K562 (cell line): Measurements from ENCODE around the gene SNX9.

ENCODE experiments used
- CEBPB ChIP-seq: fragments of 450-650 bp; IDR thresholded peaks from 2 replicates; pipeline ENCODE4 v1.6.1; 2016; ENCODE audit warnings: missing genetic modification characterization, missing compliant biosample characterization
- TBP ChIP-seq: optimal IDR thresholded peaks from 2 replicates; pipeline ENCODE3; 2011; ENCODE audit warnings: low read depth, low read length, improper control_type of control experiment
- ZNF274 ChIP-seq: IDR thresholded peaks from 2 replicates; pipeline ENCODE4 v1.6.1; 2011; ENCODE audit warnings: low read depth, mild to moderate bottlenecking, low read length, moderate library complexity, borderline replicate concordance
- TF ChIP-seq, protein P1 (sequence below): fragments of 250-450 bp; sonication (Bioruptor Pico); IDR thresholded peaks from 2 replicates; pipeline ENCODE4 v1.5.0; 2020; ENCODE audit warnings: mild to moderate bottlenecking, borderline replicate concordance

DNA sequence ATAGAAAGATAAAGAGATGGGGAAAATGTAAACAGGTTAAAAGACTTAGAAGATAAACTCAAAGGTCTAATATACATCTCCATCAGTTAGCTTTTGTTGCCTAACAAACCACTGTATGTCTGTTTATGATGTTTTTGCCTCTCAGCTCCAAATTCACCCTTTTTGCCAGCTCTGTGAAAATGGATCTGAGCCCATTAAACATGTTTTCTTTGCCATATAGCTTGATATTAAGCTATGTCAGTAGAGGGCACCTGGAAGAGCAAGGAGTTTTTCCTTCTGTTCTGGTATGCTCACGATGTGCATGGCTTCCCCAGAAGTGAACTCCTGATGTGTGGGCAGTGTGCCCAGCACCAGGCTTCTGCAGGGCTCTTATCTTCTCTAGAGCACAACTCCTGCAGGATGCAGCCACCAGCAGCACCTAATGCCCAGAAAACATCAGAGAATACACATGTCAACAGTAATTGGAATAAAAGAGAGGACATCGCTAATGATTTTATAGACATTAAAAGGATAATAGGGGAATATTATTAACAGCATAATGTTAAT is 14.6 kb upstream of the SNX9 start:
- TF ChIP-seq TBP (no peak), ZNF274 (no peak), CEBPB (tag) (no peak)
- TF ChIP-seq, protein P1, sequence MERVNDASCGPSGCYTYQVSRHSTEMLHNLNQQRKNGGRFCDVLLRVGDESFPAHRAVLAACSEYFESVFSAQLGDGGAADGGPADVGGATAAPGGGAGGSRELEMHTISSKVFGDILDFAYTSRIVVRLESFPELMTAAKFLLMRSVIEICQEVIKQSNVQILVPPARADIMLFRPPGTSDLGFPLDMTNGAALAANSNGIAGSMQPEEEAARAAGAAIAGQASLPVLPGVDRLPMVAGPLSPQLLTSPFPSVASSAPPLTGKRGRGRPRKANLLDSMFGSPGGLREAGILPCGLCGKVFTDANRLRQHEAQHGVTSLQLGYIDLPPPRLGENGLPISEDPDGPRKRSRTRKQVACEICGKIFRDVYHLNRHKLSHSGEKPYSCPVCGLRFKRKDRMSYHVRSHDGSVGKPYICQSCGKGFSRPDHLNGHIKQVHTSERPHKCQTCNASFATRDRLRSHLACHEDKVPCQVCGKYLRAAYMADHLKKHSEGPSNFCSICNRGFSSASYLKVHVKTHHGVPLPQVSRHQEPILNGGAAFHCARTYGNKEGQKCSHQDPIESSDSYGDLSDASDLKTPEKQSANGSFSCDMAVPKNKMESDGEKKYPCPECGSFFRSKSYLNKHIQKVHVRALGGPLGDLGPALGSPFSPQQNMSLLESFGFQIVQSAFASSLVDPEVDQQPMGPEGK (CRISPR knock-in tag), result no peak
